Tibial artery (tissue), 4 donors: ENCODE results near the gene ARL5C.

Source experiments
- DNase-seq, 2 donors: peaks; one replicate each; pipeline ENCODE4 v3.0.0-alpha.2; 2019
- H3K27ac ChIP-seq, 2 donors: fragments of 200-600 bp; sonication (generic) in 1 of 2; 1 replicate in 1 of 2; 2 replicates in 1 of 2; pipeline ENCODE4 v1.5.1; 2018 to 2019; ENCODE audit warnings: mild to moderate bottlenecking in 1 of 2
- H3K27me3 ChIP-seq, 2 donors: fragments of 200-600 bp; sonication (generic) in 1 of 2; one replicate each; pipeline versions ENCODE4 v1.5.1 to v1.6.0; 2016 to 2019
- H3K36me3 ChIP-seq, 3 donors: fragments of 200-600 bp; sonication (generic) in 2 of 3; one replicate each; pipeline ENCODE4 v1.5.1; 2016 to 2019; ENCODE audit warnings: mild to moderate bottlenecking in 2 of 3
- H3K4me1 ChIP-seq, 4 donors: fragments of 200-600 bp; sonication (generic) in 2 of 4; 1 replicate in 3 of 4; 2 replicates in 1 of 4; pipeline ENCODE4 v1.5.1; 2016 to 2019
- H3K4me3 ChIP-seq, 2 donors: fragments of 200-600 bp; sonication (generic) in 1 of 2; 1 replicate in 1 of 2; 2 replicates in 1 of 2; pipeline ENCODE4 v1.5.1; 2018 to 2019; ENCODE audit warnings: mild to moderate bottlenecking in 2 of 2
- H3K9me3 ChIP-seq, 3 donors: fragments of 200-600 bp; sonication (generic) in 1 of 3; one replicate each; pipeline ENCODE4 v1.5.1; 2016 to 2019
- CTCF ChIP-seq, 2 experiments: fragments of 200-600 bp in 1 of 2; fragments of 450-650 bp in 1 of 2; IDR thresholded peaks; one replicate each; pipeline ENCODE4 v1.5.1; 2017 to 2019; ENCODE audit warnings: antibody characterized with exemption in 2 of 2, mild to moderate bottlenecking in 1 of 2, moderate library complexity in 1 of 2
- intact Hi-C: fragments of 100-400 bp; cut with DNase I; formaldehyde crosslinking; loops from one replicate; pipeline ENCODE4 v1.15.0; 2023; ENCODE audit warnings: low total_unique reads

Gene ARL5C

DNA sequence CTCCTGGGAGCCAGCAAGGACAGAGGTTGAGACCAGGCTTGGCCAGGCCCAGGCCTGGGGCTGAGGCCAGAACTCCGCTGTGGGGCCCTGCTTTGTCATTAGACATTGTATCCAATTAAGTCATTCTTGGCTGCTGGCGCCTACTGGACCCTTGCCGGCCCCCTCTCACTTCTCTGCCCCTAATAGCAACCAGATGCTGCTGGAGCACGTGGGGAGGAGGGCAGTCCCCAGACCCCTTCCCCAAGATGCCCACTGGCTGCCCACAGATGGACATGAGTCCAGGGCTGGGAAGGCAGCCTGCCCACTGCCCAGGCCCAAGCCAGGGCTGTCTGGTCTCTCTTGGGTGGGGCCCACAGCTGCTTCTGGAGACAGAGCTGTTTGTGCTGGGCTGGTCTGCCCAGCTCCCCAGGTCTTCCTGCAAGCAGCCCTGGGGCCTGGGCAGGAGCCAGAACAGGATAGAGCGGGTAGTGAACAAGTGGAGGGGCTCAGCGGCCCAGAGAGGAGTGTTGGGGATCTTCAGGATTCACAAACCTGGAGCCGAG is 22.3 kb downstream of the ARL5C start:
- TF ChIP-seq CTCF (IDR thresholded peaks at IDR 0.05): no peak
- H3K4me1 ChIP-seq: peaks cover 0 to 6% (median 0%) of the 10 kb centered on the region in 4 donors
- intact Hi-C loops: loop anchor here (10.0 kb wide), 1 partner anchor 79 kb away; no protein-coding TSS in a partner anchor
- peak overlapping the region in 1 of 2 donors; percentile 46 for H3K27ac ChIP-seq
- H3K9me3 ChIP-seq: no peaks in the 10 kb centered on the region
- no peak overlapping the region for H3K4me3 ChIP-seq
- DNase-seq: peak in 1 of 2 donors; percentile 70
- no peaks in the 10 kb centered on the region for H3K36me3 ChIP-seq
- peaks cover 0 to 3% of the 10 kb centered on the region in 2 donors for H3K27me3 ChIP-seq

DNA sequence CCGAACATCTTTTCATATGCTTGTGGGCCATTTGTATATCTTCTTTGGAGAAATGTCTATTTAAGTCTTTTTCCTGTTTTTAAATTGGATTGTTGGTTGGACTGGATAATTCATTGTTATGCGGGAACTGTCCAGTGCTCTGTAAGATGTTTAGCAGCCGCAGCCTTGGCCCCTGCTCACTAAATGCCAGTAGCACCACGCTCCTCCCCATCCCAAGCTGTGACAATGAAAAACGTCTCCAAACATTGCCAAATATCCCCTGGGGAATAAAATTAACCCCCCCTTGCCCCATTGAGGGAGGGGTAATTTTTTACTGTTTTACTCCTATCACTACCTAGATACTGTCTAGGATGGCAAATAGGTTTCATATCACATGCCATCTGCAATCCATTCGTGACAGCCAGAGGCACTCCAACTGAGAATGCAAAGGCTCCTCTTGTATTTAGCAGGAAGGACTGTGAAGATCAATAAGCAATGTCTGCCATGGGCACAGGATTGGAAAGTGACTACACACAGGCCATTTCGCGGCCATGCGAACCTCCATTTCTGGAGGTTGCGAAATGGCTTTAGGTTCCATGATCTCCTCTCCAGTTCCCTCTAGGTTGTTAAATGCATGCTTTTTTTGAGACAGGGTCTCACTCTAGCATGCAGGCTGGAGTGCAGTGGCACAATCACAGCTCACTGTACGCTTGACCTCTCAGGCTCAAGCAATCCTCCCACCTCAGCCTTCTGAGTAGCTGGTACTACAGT is 23.9 kb downstream of the ARL5C start:
- H3K27me3 ChIP-seq: peaks cover 0 to 3% of the 10 kb centered on the region in 2 donors
- no peak overlapping the region for H3K27ac ChIP-seq
- no peak overlapping the region for H3K4me3 ChIP-seq
- no peaks in the 10 kb centered on the region for H3K36me3 ChIP-seq
- H3K4me1 ChIP-seq: peaks cover 0 to 6% (median 0%) of the 10 kb centered on the region in 4 donors
- no peak for TF ChIP-seq CTCF (IDR thresholded peaks at IDR 0.05)
- no peaks in the 10 kb centered on the region for H3K9me3 ChIP-seq
- intact Hi-C loops: loop anchor here (10.0 kb wide), 1 partner anchor 77 kb away; no protein-coding TSS in a partner anchor
- no peak for DNase-seq

DNA sequence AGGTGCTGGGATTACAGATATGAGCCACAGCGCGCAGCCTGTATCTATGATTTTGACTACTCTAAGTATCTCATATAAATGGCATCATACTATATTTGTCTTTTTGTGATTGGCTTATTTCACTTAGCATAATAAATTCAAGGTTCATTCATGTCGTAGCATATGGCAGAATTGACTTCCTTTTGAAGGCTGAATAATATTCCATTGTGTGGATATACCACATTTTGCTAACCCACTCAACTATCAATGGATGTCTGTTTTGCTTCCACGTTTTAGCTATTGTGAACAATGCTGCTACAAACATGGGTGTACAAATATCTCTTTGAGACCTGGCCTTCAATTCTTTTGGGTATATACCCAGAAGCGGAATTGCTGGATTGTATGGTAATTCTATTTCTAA is 24.7 kb downstream of the ARL5C start:
- TF ChIP-seq CTCF (IDR thresholded peaks at IDR 0.05): no peak
- Histone ChIP-seq H3K27me3 (peaks cover 0 to 3% of the 10 kb centered on the region in 2 donors), H3K36me3 (no peaks in the 10 kb centered on the region), H3K9me3 (no peaks in the 10 kb centered on the region), H3K27ac (no peak overlapping the region), H3K4me3 (no peak overlapping the region), H3K4me1 (peaks cover 0 to 6% (median 0%) of the 10 kb centered on the region in 4 donors)
- DNase-seq: no peak
- intact Hi-C loops: loop anchor here (10.0 kb wide), 1 partner anchor 76 kb away; no protein-coding TSS in a partner anchor

DNA sequence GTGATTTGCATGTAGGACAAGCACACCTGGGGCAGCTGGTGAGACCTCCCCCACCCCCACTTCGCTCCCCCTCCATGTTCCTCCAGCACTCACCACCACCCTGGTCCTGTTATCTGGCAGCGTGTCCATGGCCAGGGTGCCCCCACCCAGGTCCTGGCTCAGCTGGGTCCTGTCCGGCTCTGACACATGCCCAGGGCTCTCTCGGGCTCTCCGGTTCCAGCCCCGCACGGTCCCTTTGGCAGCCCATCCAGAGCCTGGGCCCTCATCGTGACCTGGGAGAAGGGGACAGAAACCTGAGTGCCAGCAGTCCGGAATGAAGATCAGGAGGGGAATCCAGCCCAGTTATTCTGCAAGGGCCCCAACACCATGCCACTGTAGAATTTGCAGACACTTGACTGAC is 26.4 kb downstream of the ARL5C start:
- TF ChIP-seq CTCF (IDR thresholded peaks at IDR 0.05): no peak
- Histone ChIP-seq H3K4me1 (peaks cover 0 to 6% (median 0%) of the 10 kb centered on the region in 4 donors), H3K27ac (no peak overlapping the region), H3K27me3 (peaks cover 0 to 3% of the 10 kb centered on the region in 2 donors), H3K36me3 (no peaks in the 10 kb centered on the region), H3K4me3 (no peak overlapping the region), H3K9me3 (no peaks in the 10 kb centered on the region)
- intact Hi-C loops: no loop called here
- DNase-seq: no peak

DNA sequence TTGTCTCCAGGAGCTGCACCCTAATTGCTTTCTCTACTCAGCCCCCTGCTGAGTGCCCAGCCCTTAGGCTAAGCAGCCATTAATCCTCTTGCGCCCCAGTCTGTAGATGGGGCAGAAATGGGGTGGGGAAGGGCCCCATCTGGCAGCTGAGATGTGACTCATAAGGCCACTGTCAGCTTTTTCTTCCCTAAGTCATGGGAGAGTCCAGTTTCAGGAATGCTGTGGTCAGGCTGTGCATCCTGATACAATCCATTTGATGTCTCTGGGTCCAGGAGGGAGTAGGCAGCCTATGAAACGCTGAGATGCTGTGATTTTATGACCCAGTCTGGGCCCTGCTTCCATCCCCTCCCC is 26.8 kb downstream of the ARL5C start:
- Histone ChIP-seq H3K27ac (no peak overlapping the region), H3K36me3 (no peaks in the 10 kb centered on the region), H3K27me3 (peaks cover 0 to 3% of the 10 kb centered on the region in 2 donors), H3K4me1 (peaks cover 0 to 6% (median 0%) of the 10 kb centered on the region in 4 donors), H3K9me3 (no peaks in the 10 kb centered on the region), H3K4me3 (no peak overlapping the region)
- no peak for TF ChIP-seq CTCF (IDR thresholded peaks at IDR 0.05)
- intact Hi-C loops: no loop called here
- DNase-seq: no peak
